ENCODE data around the gene ZNF341. TPM values are rescaled to one million over a fixed set of nuclear protein-coding genes. Genes with fewer than 3 reads are reported as not detected.

ZNF341 gene
- total RNA-seq, 1 donor, result 1.1 TPM

- Histone ChIP-seq H3K4me1 (ENCODE audit: insufficient read depth, low read length) (no peaks in the 10 kb centered on the region), H3K9me3 (ENCODE audit: low read depth, low read length) (no peaks in the 10 kb centered on the region), H3K27me3 (ENCODE audit: insufficient read depth, low read length) (no peaks in the 10 kb centered on the region), H3K79me2 (ENCODE audit: insufficient read depth, low read length) (no peaks in the 10 kb centered on the region), H4K20me1 (ENCODE audit: insufficient read depth, low read length) (no peaks in the 10 kb centered on the region), H3K36me3 (ENCODE audit: insufficient read depth, low read length) (peaks cover 8% of the 10 kb centered on the region), H3K4me2 (ENCODE audit: insufficient read depth, low read length) (no peak overlapping the region), H2AFZ (ENCODE audit: low read length) (no peak overlapping the region), H3K27ac (ENCODE audit: low read depth, low read length) (no peak overlapping the region), H3K4me3 (ENCODE audit: insufficient read depth, low read length) (no peak overlapping the region)
- no peak for DNase-seq (ENCODE audit: insufficient read length, low spot score, missing footprints)
- TF ChIP-seq, protein P1, sequence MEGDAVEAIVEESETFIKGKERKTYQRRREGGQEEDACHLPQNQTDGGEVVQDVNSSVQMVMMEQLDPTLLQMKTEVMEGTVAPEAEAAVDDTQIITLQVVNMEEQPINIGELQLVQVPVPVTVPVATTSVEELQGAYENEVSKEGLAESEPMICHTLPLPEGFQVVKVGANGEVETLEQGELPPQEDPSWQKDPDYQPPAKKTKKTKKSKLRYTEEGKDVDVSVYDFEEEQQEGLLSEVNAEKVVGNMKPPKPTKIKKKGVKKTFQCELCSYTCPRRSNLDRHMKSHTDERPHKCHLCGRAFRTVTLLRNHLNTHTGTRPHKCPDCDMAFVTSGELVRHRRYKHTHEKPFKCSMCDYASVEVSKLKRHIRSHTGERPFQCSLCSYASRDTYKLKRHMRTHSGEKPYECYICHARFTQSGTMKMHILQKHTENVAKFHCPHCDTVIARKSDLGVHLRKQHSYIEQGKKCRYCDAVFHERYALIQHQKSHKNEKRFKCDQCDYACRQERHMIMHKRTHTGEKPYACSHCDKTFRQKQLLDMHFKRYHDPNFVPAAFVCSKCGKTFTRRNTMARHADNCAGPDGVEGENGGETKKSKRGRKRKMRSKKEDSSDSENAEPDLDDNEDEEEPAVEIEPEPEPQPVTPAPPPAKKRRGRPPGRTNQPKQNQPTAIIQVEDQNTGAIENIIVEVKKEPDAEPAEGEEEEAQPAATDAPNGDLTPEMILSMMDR (IDR thresholded peaks at IDR 0.05; ENCODE audit: extremely low read depth, low read depth, low read length), result no peak
Measured at GRCh38 chr20:33770005-33770404, 38.2 kb downstream of the ZNF341 start.

- H3K4me2 ChIP-seq (ENCODE audit: insufficient read depth, low read length), result no peak overlapping the region
- H3K27me3 ChIP-seq (ENCODE audit: insufficient read depth, low read length), result no peaks in the 10 kb centered on the region
- no peak overlapping the region for H3K4me3 ChIP-seq (ENCODE audit: insufficient read depth, low read length)
- H3K36me3 ChIP-seq (ENCODE audit: insufficient read depth, low read length), result peaks cover 6% of the 10 kb centered on the region
- no peak overlapping the region for H2AFZ ChIP-seq (ENCODE audit: low read length)
- H3K4me1 ChIP-seq (ENCODE audit: insufficient read depth, low read length), result no peaks in the 10 kb centered on the region
- no peak for DNase-seq (ENCODE audit: insufficient read length, low spot score, missing footprints)
- H4K20me1 ChIP-seq (ENCODE audit: insufficient read depth, low read length), result no peaks in the 10 kb centered on the region
- no peaks in the 10 kb centered on the region for H3K9me3 ChIP-seq (ENCODE audit: low read depth, low read length)
- H3K27ac ChIP-seq (ENCODE audit: low read depth, low read length), result no peak overlapping the region
- TF ChIP-seq, protein P1 (IDR thresholded peaks at IDR 0.05; ENCODE audit: extremely low read depth, low read depth, low read length), result no peak
- H3K79me2 ChIP-seq (ENCODE audit: insufficient read depth, low read length), result no peaks in the 10 kb centered on the region
Measured at GRCh38 chr20:33771938-33772337, 40.1 kb downstream of the ZNF341 start.

GRCh38 chr20:33772439-33772838 lies 40.6 kb downstream of the ZNF341 start:
- no peak for DNase-seq (ENCODE audit: insufficient read length, low spot score, missing footprints)
- Histone ChIP-seq H2AFZ (ENCODE audit: low read length) (no peak overlapping the region), H3K27me3 (ENCODE audit: insufficient read depth, low read length) (no peaks in the 10 kb centered on the region), H4K20me1 (ENCODE audit: insufficient read depth, low read length) (no peaks in the 10 kb centered on the region), H3K4me2 (ENCODE audit: insufficient read depth, low read length) (no peak overlapping the region), H3K9me3 (ENCODE audit: low read depth, low read length) (no peaks in the 10 kb centered on the region), H3K27ac (ENCODE audit: low read depth, low read length) (no peak overlapping the region), H3K4me3 (ENCODE audit: insufficient read depth, low read length) (no peak overlapping the region), H3K79me2 (ENCODE audit: insufficient read depth, low read length) (no peaks in the 10 kb centered on the region), H3K36me3 (ENCODE audit: insufficient read depth, low read length) (peaks cover 3% of the 10 kb centered on the region), H3K4me1 (ENCODE audit: insufficient read depth, low read length) (no peaks in the 10 kb centered on the region)
- TF ChIP-seq, protein P1 (IDR thresholded peaks at IDR 0.05; ENCODE audit: extremely low read depth, low read depth, low read length), result no peak

- H3K4me3 ChIP-seq (ENCODE audit: insufficient read depth, low read length), result no peak overlapping the region
- DNase-seq (ENCODE audit: insufficient read length, low spot score, missing footprints), result no peak
- TF ChIP-seq, protein P1 (IDR thresholded peaks at IDR 0.05; ENCODE audit: extremely low read depth, low read depth, low read length), result no peak
- H4K20me1 ChIP-seq (ENCODE audit: insufficient read depth, low read length), result no peaks in the 10 kb centered on the region
- no peaks in the 10 kb centered on the region for H3K27me3 ChIP-seq (ENCODE audit: insufficient read depth, low read length)
- no peak overlapping the region for H2AFZ ChIP-seq (ENCODE audit: low read length)
- H3K36me3 ChIP-seq (ENCODE audit: insufficient read depth, low read length), result peaks cover 3% of the 10 kb centered on the region
- no peaks in the 10 kb centered on the region for H3K9me3 ChIP-seq (ENCODE audit: low read depth, low read length)
- no peaks in the 10 kb centered on the region for H3K79me2 ChIP-seq (ENCODE audit: insufficient read depth, low read length)
- no peak overlapping the region for H3K4me2 ChIP-seq (ENCODE audit: insufficient read depth, low read length)
- H3K27ac ChIP-seq (ENCODE audit: low read depth, low read length), result no peak overlapping the region
- H3K4me1 ChIP-seq (ENCODE audit: insufficient read depth, low read length), result no peaks in the 10 kb centered on the region
Measured at GRCh38 chr20:33773412-33774089, 41.8 kb downstream of the ZNF341 start.
